ENCODE measurements around the gene OSBPL9. TPM values are rescaled to one million over a fixed set of nuclear protein-coding genes. Genes with fewer than 3 reads are reported as not detected.

The OSBPL9 gene
- total and polyA plus RNA-seq, 8 donors, result 63.1 to 139 (median 114) TPM

DNA sequence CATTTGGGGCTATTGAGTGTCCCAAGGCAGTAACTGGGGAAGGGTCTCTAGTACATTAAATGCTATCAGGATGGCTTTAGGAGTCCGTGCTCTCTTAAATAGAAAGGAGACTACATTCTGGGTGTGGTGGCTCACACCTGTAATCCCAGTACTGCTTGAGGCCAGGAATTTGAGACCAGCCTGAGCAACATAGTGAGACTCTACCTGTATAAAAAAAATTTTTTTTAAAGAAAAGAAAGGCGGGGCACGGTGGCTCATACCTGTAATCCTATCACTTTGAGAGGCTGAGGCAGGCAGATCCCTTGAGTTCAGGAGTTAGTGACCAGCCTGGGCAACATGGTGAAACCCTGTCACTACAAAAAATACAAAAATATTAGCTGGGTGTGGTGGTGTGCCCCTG lies 21.5 kb downstream of the OSBPL9 start:
- intact Hi-C loops (cut with DNase I), result loop anchor here in 1 of 2 donors (10.0 kb wide), 1 partner anchor 136 kb away; no protein-coding TSS in a partner anchor
- Histone ChIP-seq H3K9me3 (no peaks in the 10 kb centered on the region), H3K27me3 (no peaks in the 10 kb centered on the region), H3K27ac (no peak overlapping the region), H3K36me3 (no peaks in the 10 kb centered on the region), H3K4me1 (peaks cover 6 to 20% of the 10 kb centered on the region in 2 donors), H3K4me3 (no peak overlapping the region)
- TF ChIP-seq, protein P1, sequence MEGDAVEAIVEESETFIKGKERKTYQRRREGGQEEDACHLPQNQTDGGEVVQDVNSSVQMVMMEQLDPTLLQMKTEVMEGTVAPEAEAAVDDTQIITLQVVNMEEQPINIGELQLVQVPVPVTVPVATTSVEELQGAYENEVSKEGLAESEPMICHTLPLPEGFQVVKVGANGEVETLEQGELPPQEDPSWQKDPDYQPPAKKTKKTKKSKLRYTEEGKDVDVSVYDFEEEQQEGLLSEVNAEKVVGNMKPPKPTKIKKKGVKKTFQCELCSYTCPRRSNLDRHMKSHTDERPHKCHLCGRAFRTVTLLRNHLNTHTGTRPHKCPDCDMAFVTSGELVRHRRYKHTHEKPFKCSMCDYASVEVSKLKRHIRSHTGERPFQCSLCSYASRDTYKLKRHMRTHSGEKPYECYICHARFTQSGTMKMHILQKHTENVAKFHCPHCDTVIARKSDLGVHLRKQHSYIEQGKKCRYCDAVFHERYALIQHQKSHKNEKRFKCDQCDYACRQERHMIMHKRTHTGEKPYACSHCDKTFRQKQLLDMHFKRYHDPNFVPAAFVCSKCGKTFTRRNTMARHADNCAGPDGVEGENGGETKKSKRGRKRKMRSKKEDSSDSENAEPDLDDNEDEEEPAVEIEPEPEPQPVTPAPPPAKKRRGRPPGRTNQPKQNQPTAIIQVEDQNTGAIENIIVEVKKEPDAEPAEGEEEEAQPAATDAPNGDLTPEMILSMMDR (IDR thresholded peaks at IDR 0.05), result no peak
- no peak for ATAC-seq
- DNase-seq, result no peak

DNA sequence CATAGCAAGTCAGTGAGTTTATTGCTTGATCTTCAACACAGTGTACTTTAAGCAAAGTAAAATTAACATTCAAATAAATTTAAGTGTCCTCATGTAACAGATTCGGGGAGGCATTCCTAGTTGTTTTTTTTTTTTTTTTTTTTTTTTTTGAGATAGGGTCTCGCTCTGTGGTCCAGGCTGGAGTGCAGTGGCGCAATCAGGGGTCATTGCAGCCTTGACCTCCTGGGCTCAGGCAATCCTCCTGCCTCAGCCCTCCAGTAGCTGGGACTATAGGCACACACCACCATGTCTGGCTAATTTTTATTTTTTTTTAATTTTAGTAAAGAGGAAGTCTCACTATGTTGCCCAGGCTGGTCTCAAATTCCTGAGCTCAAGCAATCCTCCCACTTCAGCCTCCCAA lies 22.8 kb downstream of the OSBPL9 start:
- no peak overlapping the region for H3K4me3 ChIP-seq
- H3K9me3 ChIP-seq, result no peaks in the 10 kb centered on the region
- ATAC-seq (no peak), DNase-seq (no peak)
- H3K27me3 ChIP-seq, result no peaks in the 10 kb centered on the region
- H3K27ac ChIP-seq, result no peak overlapping the region
- intact Hi-C loops (cut with DNase I), result loop anchor here in 1 of 2 donors (10.0 kb wide), 1 partner anchor 135 kb away; no protein-coding TSS in a partner anchor
- no peaks in the 10 kb centered on the region for H3K36me3 ChIP-seq
- TF ChIP-seq, protein P1 (IDR thresholded peaks at IDR 0.05), result no peak
- H3K4me1 ChIP-seq, result peaks cover 6 to 24% of the 10 kb centered on the region in 2 donors

DNA sequence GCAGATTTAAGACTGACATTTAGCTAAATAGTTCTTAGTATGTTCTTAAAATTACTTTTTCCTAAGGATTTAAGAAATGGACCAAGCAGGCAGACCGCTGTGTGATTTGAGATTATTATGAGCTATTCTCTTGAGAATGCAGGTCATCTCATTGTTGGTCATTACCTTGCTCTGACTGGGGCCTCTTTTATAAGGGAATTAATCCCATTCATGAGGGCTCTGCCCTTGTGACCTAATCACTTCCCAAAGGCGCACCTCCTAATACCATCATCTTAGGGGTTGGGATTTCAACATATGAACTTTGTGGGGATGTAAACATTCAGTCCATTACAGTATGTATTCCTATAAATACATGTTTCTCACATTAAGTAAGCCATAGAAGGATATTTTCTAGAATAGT lies 24.2 kb downstream of the OSBPL9 start:
- no peaks in the 10 kb centered on the region for H3K27me3 ChIP-seq
- intact Hi-C loops (cut with DNase I), result no loop called here
- no peak overlapping the region for H3K27ac ChIP-seq
- DNase-seq (no peak), ATAC-seq (no peak)
- peaks cover 6 to 29% of the 10 kb centered on the region in 2 donors for H3K4me1 ChIP-seq
- H3K9me3 ChIP-seq, result no peaks in the 10 kb centered on the region
- no peak overlapping the region for H3K4me3 ChIP-seq
- TF ChIP-seq, protein P1 (IDR thresholded peaks at IDR 0.05), result no peak
- H3K36me3 ChIP-seq, result no peaks in the 10 kb centered on the region

DNA sequence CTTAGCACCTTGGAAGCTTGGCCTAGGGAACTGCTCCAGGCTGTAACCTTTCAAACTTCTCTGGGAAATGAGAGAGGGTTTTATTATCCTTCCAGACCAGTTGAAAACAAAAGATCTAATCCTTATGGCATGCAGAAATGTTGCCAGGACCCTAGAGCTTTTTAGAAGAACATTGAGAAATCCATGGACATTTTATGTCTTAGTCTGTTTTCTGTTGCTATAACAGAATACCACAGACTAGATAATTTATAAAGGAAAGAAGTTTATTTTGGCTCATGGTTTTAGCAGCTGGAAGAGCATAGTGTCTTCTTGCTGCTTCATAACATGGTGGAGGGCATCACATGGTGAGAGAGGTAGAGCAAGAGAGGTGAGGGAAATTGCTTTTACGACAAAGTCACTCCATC lies 25.8 kb downstream of the OSBPL9 start:
- no peaks in the 10 kb centered on the region for H3K36me3 ChIP-seq
- TF ChIP-seq, protein P1 (IDR thresholded peaks at IDR 0.05), result no peak
- intact Hi-C loops (cut with DNase I), result no loop called here
- ATAC-seq (peak; percentile 69), DNase-seq (peak in 2 of 4 donors; percentile 80 to 85)
- no peaks in the 10 kb centered on the region for H3K27me3 ChIP-seq
- H3K4me1 ChIP-seq, result peaks cover 6 to 21% of the 10 kb centered on the region in 2 donors
- H3K27ac ChIP-seq, result peak overlapping the region; percentile 2 to 80
- no peak overlapping the region for H3K4me3 ChIP-seq
- no peaks in the 10 kb centered on the region for H3K9me3 ChIP-seq

DNA sequence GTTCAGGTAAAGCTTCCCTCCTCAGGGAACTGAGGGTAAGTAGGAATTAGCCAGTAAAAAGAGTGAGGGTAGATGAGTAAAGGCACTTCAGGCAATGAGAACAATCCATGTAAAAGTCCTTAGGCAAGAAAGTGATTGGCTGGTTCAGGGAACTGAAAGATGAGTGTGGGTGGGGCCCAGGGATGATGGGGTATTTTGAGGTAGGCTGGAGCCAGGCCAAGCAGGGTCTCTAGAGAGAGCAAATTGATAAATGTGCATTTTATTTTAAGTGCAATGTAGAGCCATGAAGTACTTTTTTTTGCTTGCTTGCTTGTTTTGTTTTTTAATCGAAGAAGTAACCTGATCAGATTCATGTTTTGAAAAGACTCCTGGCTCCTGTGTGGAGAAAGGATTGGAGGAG lies 26.5 kb downstream of the OSBPL9 start:
- TF ChIP-seq, protein P1 (IDR thresholded peaks at IDR 0.05), result no peak
- DNase-seq (no peak), ATAC-seq (no peak)
- Histone ChIP-seq H3K27me3 (no peaks in the 10 kb centered on the region), H3K36me3 (no peaks in the 10 kb centered on the region), H3K4me1 (peaks cover 9 to 24% of the 10 kb centered on the region in 2 donors), H3K9me3 (no peaks in the 10 kb centered on the region), H3K4me3 (no peak overlapping the region), H3K27ac (peak overlapping the region; percentile 2 to 80)
- intact Hi-C loops (cut with DNase I), result no loop called here
